Neural cell (in vitro differentiated cells): Measurements from ENCODE around the gene DKK1. TPM values are rescaled to one million over a fixed set of nuclear protein-coding genes. Genes with fewer than 3 reads are reported as not detected.

Source experiments
- H2AFZ ChIP-seq: fragments of 200-600, 300-800 bp; sonication (generic), shearing (Covaris generic); 2 replicates; pipeline ENCODE4 v1.6.0; 2014; ENCODE audit warnings: low read depth, mild to moderate bottlenecking, antibody characterized with exemption, low read length, moderate library complexity
- H3F3A ChIP-seq: fragments of 200-600 bp; shearing (Covaris generic); 2 replicates; pipeline ENCODE4 v1.6.1; 2016; ENCODE audit warnings: mild to moderate bottlenecking, moderate library complexity, mixed read lengths, antibody characterized with exemption, low read length; ENCODE audit not compliant: insufficient read depth, poor library complexity, severe bottlenecking
- H3K27ac ChIP-seq: fragments of 200-600, 300-800 bp; sonication (generic), shearing (Covaris generic); 2 replicates; pipeline ENCODE4 v1.5.1; 2014; ENCODE audit warnings: mild to moderate bottlenecking, low read length, moderate library complexity
- H3K27me3 ChIP-seq: fragments of 300-800, 200-600 bp; sonication (generic), shearing (Covaris generic); 2 replicates; pipeline ENCODE4 v1.6.0; 2014; ENCODE audit warnings: mild to moderate bottlenecking, low read depth, low read length, moderate library complexity; ENCODE audit not compliant: insufficient read depth
- H3K36me3 ChIP-seq: fragments of 300-800, 200-600 bp; sonication (generic), shearing (Covaris generic); 2 replicates; pipeline ENCODE4 v1.5.1; 2014; ENCODE audit warnings: mild to moderate bottlenecking, antibody characterized with exemption, low read length, moderate library complexity; ENCODE audit not compliant: insufficient read depth
- H3K4me2 ChIP-seq: fragments of 300-800, 200-600 bp; sonication (generic), shearing (Covaris generic); 2 replicates; pipeline ENCODE4 v1.6.0; 2014; ENCODE audit warnings: mild to moderate bottlenecking, low read length
- H3K4me3 ChIP-seq: fragments of 300-800, 200-600 bp; sonication (generic), shearing (Covaris generic); 2 replicates; pipeline ENCODE4 v1.5.1; 2014; ENCODE audit warnings: mild to moderate bottlenecking, low read length, moderate library complexity
- H3K79me2 ChIP-seq: fragments of 200-600 bp; shearing (Covaris generic); replicated peaks from 2 replicates; pipeline ENCODE4 v1.6.0; 2014; ENCODE audit warnings: mild to moderate bottlenecking, low read length, moderate library complexity; ENCODE audit not compliant: insufficient read depth
- H3K9ac ChIP-seq: fragments of 300-800, 200-600 bp; sonication (generic), shearing (Covaris generic); 2 replicates; pipeline ENCODE4 v1.6.1; 2016; ENCODE audit warnings: mild to moderate bottlenecking, low read length, mixed read lengths
- H3K9me2 ChIP-seq: fragments of 200-600 bp; shearing (Covaris generic); 2 replicates; pipeline ENCODE4 v1.6.1; 2016; ENCODE audit warnings: mild to moderate bottlenecking, low read length, mixed read lengths; ENCODE audit not compliant: insufficient read depth
- H3K9me3 ChIP-seq: fragments of 200-600, 300-800 bp; sonication (generic), shearing (Covaris generic); 2 replicates; pipeline ENCODE4 v1.6.1; 2016; ENCODE audit warnings: mild to moderate bottlenecking, mixed run types, low read length, moderate library complexity, mixed read lengths
- H4K20me1 ChIP-seq: fragments of 200-600 bp; shearing (Covaris generic); 2 replicates; pipeline ENCODE4 v1.6.1; 2016; ENCODE audit warnings: mild to moderate bottlenecking, mixed run types; ENCODE audit not compliant: insufficient read depth
- CTCF ChIP-seq: fragments of 450-650 bp; IDR thresholded peaks from 2 replicates; pipeline ENCODE4 v1.5.1; 2014; ENCODE audit warnings: antibody characterized with exemption, mild to moderate bottlenecking, moderate library complexity; ENCODE audit not compliant: poor library complexity, severe bottlenecking
- EP300 ChIP-seq: fragments of 450-650 bp; conservative IDR thresholded peaks from 2 replicates; pipeline ENCODE4 v1.6.1; 2014; ENCODE audit warnings: antibody characterized with exemption, mild to moderate bottlenecking, moderate library complexity; ENCODE audit not compliant: poor library complexity, severe bottlenecking
- EZH2 ChIP-seq: fragments of 200-600, 300-800 bp; shearing (Covaris generic), sonication (generic); IDR thresholded peaks from 2 replicates; pipeline ENCODE4 v1.6.1; 2014; ENCODE audit warnings: antibody characterized with exemption, low read length, borderline replicate concordance, mild to moderate bottlenecking; ENCODE audit not compliant: insufficient read depth, poor library complexity, severe bottlenecking
- MXI1 ChIP-seq: fragments of 450-650 bp; conservative IDR thresholded peaks from 2 replicates; pipeline ENCODE4 v1.6.1; 2014; ENCODE audit warnings: antibody characterized with exemption, mild to moderate bottlenecking; ENCODE audit not compliant: poor library complexity, severe bottlenecking
- POLR2AphosphoS5 ChIP-seq: IDR thresholded peaks from 2 replicates; pipeline ENCODE4 v1.6.1; 2012
- RAD21 ChIP-seq: fragments of 450-650 bp; conservative IDR thresholded peaks from 2 replicates; pipeline ENCODE4 v1.6.1; 2014; ENCODE audit warnings: antibody characterized with exemption, mild to moderate bottlenecking, moderate library complexity
- REST ChIP-seq: IDR thresholded peaks from 2 replicates; pipeline ENCODE4 v1.6.1; 2012; ENCODE audit warnings: borderline replicate concordance
- SMC3 ChIP-seq: fragments of 450-650 bp; conservative IDR thresholded peaks from 2 replicates; pipeline ENCODE4 v1.6.1; 2014; ENCODE audit warnings: antibody characterized with exemption, mild to moderate bottlenecking, moderate library complexity; ENCODE audit not compliant: poor library complexity
- TAF1 ChIP-seq: IDR thresholded peaks from 2 replicates; pipeline ENCODE4 v1.6.1; 2012; ENCODE audit warnings: low read depth
- polyA plus RNA-seq: library from polyadenylated mRNA; depleted of rRNA; stranded (reverse); fragments of >200 nt; gene quantifications from 2 replicates; pipeline ENCODE4 v1.2.3, GENCODE V29; 2014

Gene DKK1
- polyA plus RNA-seq, 1 donor from 2014 or later = 0.12 TPM

DNA sequence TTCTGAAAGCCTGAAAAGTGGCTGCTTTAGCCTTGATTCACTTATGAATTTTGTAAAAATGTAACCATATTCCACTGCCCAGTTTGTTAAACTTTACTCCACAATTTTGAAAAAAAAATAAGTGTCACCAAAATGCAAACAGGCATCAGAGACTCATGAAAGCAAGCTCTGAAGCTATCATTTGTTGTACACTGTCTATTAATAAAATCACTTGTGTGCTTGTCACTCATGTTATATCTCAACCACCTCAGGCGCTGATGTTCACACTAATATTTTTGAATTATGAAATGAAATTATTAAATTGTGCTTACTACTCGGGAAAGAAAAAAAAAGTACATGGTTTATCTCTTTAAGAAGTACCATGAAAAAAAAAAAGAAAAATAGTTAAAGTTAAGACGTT is 34.5 kb upstream of the DKK1 start:
- no peak overlapping the region for H3K4me2 ChIP-seq
- no peaks in the 10 kb centered on the region for H3K27me3 ChIP-seq
- no peaks in the 10 kb centered on the region for H3K9me2 ChIP-seq
- no peak overlapping the region for H3K4me3 ChIP-seq
- H3K27ac ChIP-seq = no peak overlapping the region
- H2AFZ ChIP-seq = no peak overlapping the region
- no peaks in the 10 kb centered on the region for H3K36me3 ChIP-seq
- peaks cover 4% of the 10 kb centered on the region for H3K9me3 ChIP-seq
- H3F3A ChIP-seq = no peaks in the 10 kb centered on the region
- no peak overlapping the region for H3K9ac ChIP-seq
- TF ChIP-seq RAD21 (no peak), REST (no peak), SMC3 (no peak), POLR2AphosphoS5 (no peak), TAF1 (no peak), EP300 (no peak), EZH2 (no peak), MXI1 (no peak)
- no peaks in the 10 kb centered on the region for H3K79me2 ChIP-seq
- no peaks in the 10 kb centered on the region for H4K20me1 ChIP-seq

DNA sequence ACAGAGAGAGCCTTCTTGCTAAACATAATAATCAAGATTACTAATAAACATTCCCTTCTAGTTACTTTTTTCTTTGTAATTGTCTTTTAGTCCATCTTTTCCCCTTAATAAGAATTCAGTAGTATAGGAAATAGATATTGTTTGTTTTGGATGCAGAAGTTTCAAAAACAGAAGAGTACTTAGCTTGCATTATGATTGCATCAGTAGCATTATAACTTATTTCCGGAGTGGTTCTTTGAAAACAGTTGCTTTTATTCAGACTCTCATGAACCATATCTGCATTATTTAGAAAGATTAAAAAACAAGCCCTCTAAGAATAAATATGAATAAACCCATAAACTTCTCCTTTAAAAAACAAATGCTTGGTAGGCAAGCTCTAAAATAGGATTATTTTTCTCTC is 34.0 kb upstream of the DKK1 start:
- Histone ChIP-seq H2AFZ (no peak overlapping the region), H3K27me3 (no peaks in the 10 kb centered on the region), H3F3A (no peaks in the 10 kb centered on the region), H3K9me3 (peaks cover 4% of the 10 kb centered on the region), H4K20me1 (no peaks in the 10 kb centered on the region), H3K4me2 (no peak overlapping the region), H3K27ac (no peak overlapping the region), H3K9me2 (no peaks in the 10 kb centered on the region), H3K9ac (no peak overlapping the region), H3K4me3 (no peak overlapping the region), H3K36me3 (no peaks in the 10 kb centered on the region), H3K79me2 (no peaks in the 10 kb centered on the region)
- no peak for TF ChIP-seq EZH2
- TF ChIP-seq RAD21 = no peak
- TF ChIP-seq TAF1 = no peak
- TF ChIP-seq REST = no peak
- no peak for TF ChIP-seq POLR2AphosphoS5
- TF ChIP-seq MXI1 = no peak
- TF ChIP-seq SMC3 = no peak
- TF ChIP-seq EP300 = no peak
- no peak for TF ChIP-seq CTCF
